Activated CD8-positive, alpha-beta T cell treated with anti-CD3 and anti-CD28 coated beads for 36 hours (primary cell): ENCODE data around the gene RPL36AL. TPM values are rescaled to one million over a fixed set of nuclear protein-coding genes. Genes with fewer than 3 reads are reported as not detected.
"Not testable (repeated sequence)": the region's sequence is repeated elsewhere in the genome, so short reads cannot be mapped to it uniquely, and the experiment has no call there.

ENCODE experiments used
- ATAC-seq: fragments of 200-7000 bp; cut with Tn5 transposase; one replicate; pipeline ENCODE4 v1.10.0; 2021; ENCODE audit warnings: mild to moderate bottlenecking, moderate library complexity
- CTCF ChIA-PET: fragments of 350-600 bp; sonication (Branson Sonifier 250); formaldehyde crosslinking; loops from one replicate; lab custom pipeline; 2021; ENCODE audit warnings: antibody characterized with exemption; lab: Charles Lee
- POLR2A ChIA-PET: fragments of 350-600 bp; sonication (Branson Sonifier 250); formaldehyde crosslinking; loops from one replicate; lab custom pipeline; 2021; ENCODE audit warnings: antibody characterized with exemption; lab: Charles Lee
- DNase-seq: peaks from one replicate; pipeline ENCODE4 v3.0.0-alpha.2; 2020
- H3K27ac Mint-ChIP-seq: one replicate; pipeline ENCODE4 v1.8.0; 2021; ENCODE audit warnings: mild to moderate bottlenecking, mixed read lengths
- H3K27me3 Mint-ChIP-seq: one replicate; pipeline ENCODE4 v1.8.0; 2021; ENCODE audit warnings: mixed read lengths
- H3K36me3 Mint-ChIP-seq: one replicate; pipeline ENCODE4 v1.8.0; 2021; ENCODE audit warnings: low read depth, mixed read lengths
- H3K4me1 Mint-ChIP-seq: one replicate; pipeline ENCODE4 v1.8.0; 2021; ENCODE audit warnings: low read depth, mixed read lengths
- H3K4me3 Mint-ChIP-seq: one replicate; pipeline ENCODE4 v1.8.0; 2021; ENCODE audit warnings: mild to moderate bottlenecking, moderate library complexity, mixed read lengths
- H3K9me3 Mint-ChIP-seq: one replicate; pipeline ENCODE4 v1.8.0; 2021; ENCODE audit warnings: mixed read lengths
- intact Hi-C: fragments of 100-400 bp; cut with micrococcal nuclease; formaldehyde crosslinking; loops from one replicate; pipeline ENCODE4 v1.10.0; 2022
- total RNA-seq, 2 experiments: library from RNA; stranded (reverse); gene quantifications; one replicate each; pipeline ENCODE4 v1.2.3, GENCODE V29; 2021
- TF ChIP-seq, protein P1 (sequence below): fragments of 200-600 bp; IDR thresholded peaks from one replicate; pipeline ENCODE4 v1.8.0; 2022; ENCODE audit warnings: antibody characterized with exemption, mild to moderate bottlenecking

RPL36AL gene
- 100 to 1,000 TPM; 214 to 231 TPM for total RNA-seq

DNA sequence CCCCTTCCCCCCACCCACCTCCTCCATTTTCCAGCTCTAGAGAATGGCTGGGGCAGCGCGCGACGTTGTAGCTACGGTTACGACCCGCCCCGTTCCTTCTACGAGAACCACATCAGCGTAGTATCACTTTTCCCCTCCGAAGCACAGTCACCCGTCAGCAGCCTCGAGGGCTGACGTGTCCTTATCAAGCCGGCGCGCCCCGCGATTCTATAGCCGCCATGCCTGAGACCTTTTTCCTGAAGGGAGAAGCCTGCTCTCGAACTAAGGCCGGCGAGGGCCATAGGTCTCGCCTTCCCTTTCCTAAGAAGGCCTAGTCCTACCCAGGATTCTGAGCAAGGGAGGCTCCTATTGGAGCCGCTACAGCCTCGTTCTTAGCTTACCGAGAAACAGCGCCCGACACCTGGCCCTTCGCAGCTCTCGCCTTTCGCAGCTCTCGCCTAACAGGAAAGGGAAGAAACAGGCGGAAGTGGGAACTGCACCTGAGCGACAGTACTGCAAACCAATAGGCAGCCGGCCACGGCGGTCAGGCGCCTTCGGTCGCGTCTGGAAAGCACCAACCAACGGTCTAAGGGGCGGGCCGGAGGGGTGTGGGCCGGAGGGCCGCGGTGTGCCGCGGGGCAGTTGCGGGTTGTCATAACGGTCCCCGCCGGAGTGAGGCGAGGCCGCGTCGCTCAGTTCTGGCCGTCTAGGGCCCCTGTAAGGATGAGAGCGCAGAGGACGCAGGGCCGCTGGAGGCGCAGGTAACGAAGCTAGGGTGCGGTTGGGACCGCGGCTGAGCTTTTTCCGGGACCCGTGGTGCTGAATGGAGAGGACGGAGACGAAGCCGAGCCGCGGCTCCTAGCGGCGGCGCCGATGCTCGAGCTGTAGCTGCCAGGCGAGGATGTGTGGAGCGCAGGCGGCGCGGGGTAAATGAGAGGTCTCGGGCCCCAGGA is at the start of gene RPL36AL, which contains the start of gene MGAT2:
TSS of gene RPL36AL (minus strand) at position 445 of the 932 bp plus-strand sequence. CDS start 1,522 bp downstream, outside the sequence.
TSS of gene MGAT2 (plus strand) at position 618 of the 932 bp plus-strand sequence. CDS start 470 bp downstream, outside the sequence.
- TF ChIP-seq, protein P1, sequence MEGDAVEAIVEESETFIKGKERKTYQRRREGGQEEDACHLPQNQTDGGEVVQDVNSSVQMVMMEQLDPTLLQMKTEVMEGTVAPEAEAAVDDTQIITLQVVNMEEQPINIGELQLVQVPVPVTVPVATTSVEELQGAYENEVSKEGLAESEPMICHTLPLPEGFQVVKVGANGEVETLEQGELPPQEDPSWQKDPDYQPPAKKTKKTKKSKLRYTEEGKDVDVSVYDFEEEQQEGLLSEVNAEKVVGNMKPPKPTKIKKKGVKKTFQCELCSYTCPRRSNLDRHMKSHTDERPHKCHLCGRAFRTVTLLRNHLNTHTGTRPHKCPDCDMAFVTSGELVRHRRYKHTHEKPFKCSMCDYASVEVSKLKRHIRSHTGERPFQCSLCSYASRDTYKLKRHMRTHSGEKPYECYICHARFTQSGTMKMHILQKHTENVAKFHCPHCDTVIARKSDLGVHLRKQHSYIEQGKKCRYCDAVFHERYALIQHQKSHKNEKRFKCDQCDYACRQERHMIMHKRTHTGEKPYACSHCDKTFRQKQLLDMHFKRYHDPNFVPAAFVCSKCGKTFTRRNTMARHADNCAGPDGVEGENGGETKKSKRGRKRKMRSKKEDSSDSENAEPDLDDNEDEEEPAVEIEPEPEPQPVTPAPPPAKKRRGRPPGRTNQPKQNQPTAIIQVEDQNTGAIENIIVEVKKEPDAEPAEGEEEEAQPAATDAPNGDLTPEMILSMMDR: no peak
- peak within 1 kb of the TSS; percentile 90 for H3K4me3 Mint-ChIP-seq
- peak; percentile 91 for ATAC-seq
- H3K27ac Mint-ChIP-seq: peak within 1 kb of the TSS; percentile 98
- intact Hi-C loops: loop anchor here (2.0 to 10.0 kb wide), 2 partner anchors 14 to 494 kb away; partner anchors contain the start of genes DNAAF2 and VCPKMT
- peaks cover 67% of the 10 kb centered on the region for H3K36me3 Mint-ChIP-seq
- DNase-seq: peak; percentile 95
- H3K27me3 Mint-ChIP-seq: no peaks in the 10 kb centered on the region
- H3K9me3 Mint-ChIP-seq: no peaks in the 10 kb centered on the region
- ChIA-PET CTCF (interaction anchor here (0.7 to 3.9 kb wide), 19 partner anchors 8 to 242 kb away, joined by 3 to 30 read pairs (median 4); partner anchors contain the start of genes DNAAF2, KLHDC1, KLHDC2 and POLE2), POLR2A (interaction anchor here (0.6 to 5.7 kb wide), 21 partner anchors 9 to 461 kb away, joined by 3 to 60 read pairs (median 4); partner anchors contain the start of genes DNAAF2, KLHDC1, KLHDC2 and LRR1)
- peaks cover 44% of the 10 kb centered on the region for H3K4me1 Mint-ChIP-seq

DNA sequence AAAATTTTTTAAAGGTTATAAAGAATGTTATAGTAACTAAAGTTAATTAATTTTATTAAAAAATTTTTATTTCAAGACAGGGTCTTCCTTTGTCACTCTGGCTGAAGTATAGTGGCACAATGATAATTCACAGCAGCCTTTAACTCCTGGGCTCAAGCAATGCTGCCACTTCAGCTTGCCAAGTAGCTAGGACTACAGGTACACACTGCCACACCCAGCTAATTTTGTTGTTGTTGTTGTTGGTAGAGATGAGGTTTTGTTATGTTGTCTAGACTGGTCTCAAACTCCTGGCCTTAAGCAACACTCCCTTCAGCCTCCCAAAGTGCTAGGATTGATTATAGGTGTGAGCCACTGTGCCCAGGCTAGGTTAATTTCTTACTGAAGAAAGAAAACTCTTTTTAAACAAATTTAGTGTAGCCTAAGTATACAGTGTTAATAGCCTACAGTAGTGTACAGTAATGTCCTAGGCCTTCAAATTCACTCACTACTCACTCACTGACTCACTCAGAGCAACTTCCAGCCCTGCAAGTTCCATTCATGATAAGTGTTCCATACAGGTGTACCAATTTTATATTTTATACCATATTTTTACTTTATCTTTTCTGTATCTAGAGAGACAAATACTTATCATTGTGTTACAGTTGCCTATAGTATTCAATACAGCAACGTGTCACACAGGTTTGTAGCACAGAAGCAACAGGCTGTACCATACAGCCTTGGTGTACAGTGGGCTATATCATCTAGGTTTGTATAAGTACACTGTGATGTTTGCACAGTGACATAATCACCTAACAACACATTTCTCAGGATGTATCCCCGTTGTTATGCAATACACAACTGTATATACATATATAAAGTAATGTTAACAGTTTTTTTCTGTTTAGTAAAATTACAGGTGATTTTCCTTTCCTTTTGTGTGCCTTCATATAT is 39.4 kb upstream of the RPL36AL start:
- CTCF ChIA-PET: interaction anchor here (1.3 kb wide), 1 partner anchor 11 kb away, joined by 3 read pairs; no protein-coding TSS in a partner anchor
- no peak overlapping the region for H3K27ac Mint-ChIP-seq

DNA sequence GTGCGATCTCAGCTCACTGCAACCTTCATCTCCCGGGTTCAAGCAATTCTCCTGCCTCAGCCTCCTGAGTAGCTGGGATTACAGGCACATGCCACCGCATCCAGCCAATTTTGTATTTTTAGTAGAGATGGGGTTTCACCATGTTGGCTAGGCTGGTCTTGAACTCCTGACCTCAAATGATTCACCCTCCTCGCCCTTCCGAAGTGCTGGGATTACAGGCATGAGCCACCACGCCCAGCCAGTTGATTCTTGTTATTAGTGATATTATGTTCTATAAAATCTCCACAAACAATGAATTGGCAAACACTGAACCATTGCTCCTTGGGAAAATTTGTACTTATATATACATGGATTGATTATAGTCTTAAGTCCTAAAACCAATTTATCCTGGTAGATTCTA is 37.1 kb upstream of the RPL36AL start:
- ATAC-seq, H3K27ac Mint-ChIP-seq, intact Hi-C loops, H3K9me3 Mint-ChIP-seq, CTCF ChIA-PET, POLR2A ChIA-PET, H3K4me1 Mint-ChIP-seq, DNase-seq, H3K27me3 Mint-ChIP-seq, H3K4me3 Mint-ChIP-seq: not testable (repeated sequence)
- peaks cover 12% of the 10 kb centered on the region for H3K36me3 Mint-ChIP-seq

More for the DNA sequence above, 39.4 kb upstream of the RPL36AL start:
- no peak overlapping the region for H3K4me3 Mint-ChIP-seq
- intact Hi-C loops: no loop called here
- POLR2A ChIA-PET: no interaction called here
- H3K27me3 Mint-ChIP-seq: no peaks in the 10 kb centered on the region
- H3K4me1 Mint-ChIP-seq: no peaks in the 10 kb centered on the region
- no peak for DNase-seq
- no peaks in the 10 kb centered on the region for H3K9me3 Mint-ChIP-seq
- H3K36me3 Mint-ChIP-seq: peaks cover 11% of the 10 kb centered on the region
- no peak for ATAC-seq
- TF ChIP-seq, protein P1: no peak

DNA sequence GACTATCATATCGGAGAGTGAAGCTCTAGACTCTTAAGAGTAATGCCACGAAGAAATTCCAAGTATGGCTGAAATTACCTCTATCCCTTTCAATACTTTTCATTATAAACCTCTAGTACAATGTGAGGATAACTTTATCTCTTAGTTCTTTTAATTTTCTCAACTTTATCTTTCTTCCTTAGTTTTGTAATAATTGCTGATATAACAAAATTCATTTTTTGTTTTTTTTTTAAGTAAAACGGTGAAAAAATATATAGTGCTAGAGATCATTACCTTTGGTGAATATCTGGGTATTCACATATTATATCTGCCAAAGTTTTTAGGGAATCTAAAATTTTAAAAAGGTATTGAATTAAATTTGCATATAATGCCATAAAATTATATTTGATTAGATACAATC is 34.1 kb upstream of the RPL36AL start:
- Mint-ChIP-seq H3K4me3 (no peak overlapping the region), H3K9me3 (no peaks in the 10 kb centered on the region), H3K36me3 (peaks cover 13% of the 10 kb centered on the region), H3K27ac (no peak overlapping the region), H3K4me1 (no peaks in the 10 kb centered on the region), H3K27me3 (no peaks in the 10 kb centered on the region)
- ATAC-seq: no peak
- ChIA-PET POLR2A (no interaction called here), CTCF (no interaction called here)
- TF ChIP-seq, protein P1: no peak
- intact Hi-C loops: no loop called here
- DNase-seq: no peak

DNA sequence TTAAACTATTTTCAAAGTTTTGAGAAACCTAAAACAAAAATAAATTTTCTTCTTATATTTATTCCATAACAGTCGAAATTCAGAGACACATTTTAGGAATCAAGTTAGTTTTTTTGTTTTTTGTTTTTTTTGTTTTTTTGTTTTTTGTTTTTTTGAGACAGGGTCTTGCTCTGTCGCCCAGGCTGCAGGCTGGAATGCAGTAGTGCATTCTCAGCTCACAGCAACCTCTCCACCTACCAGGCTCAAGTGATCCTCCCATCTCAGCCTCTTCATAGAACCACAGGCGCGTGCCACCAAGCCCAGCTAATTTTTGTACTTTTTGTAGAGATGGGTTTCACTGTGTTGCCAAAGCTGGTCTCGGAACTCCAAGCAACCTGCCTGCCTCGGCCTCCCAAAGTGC is 33.1 kb upstream of the RPL36AL start:
- intact Hi-C loops: no loop called here
- Mint-ChIP-seq H3K27me3 (no peaks in the 10 kb centered on the region), H3K9me3 (no peaks in the 10 kb centered on the region), H3K4me3 (no peak overlapping the region), H3K36me3 (peaks cover 13% of the 10 kb centered on the region), H3K27ac (no peak overlapping the region), H3K4me1 (no peaks in the 10 kb centered on the region)
- ChIA-PET POLR2A (no interaction called here), CTCF (no interaction called here)
- TF ChIP-seq, protein P1: no peak
- DNase-seq (no peak), ATAC-seq (no peak)
